GM12878 (cell line): ENCODE results near the gene TBKBP1. TPM values are rescaled to one million over a fixed set of nuclear protein-coding genes. Genes with fewer than 3 reads are reported as not detected.

Experiments
- ATAC-seq: fragments of 200-7000 bp; cut with Tn5 transposase; 3 replicates; pipeline ENCODE4 v1.9.1; 2020; ENCODE audit warnings: mild to moderate bottlenecking, moderate library complexity
- BruUV-seq: library from RNA; stranded (reverse); fragments of 400-500 nt; replicated peaks from 2 replicates; lab custom pipeline; 2021; lab: Mats Ljungman, UMichigan
- CTCF ChIA-PET: fragments of 300-600 bp; sonication (Branson Sonifier 250); formaldehyde crosslinking; extraction: SDS; loops from one replicate; lab custom pipeline; 2021; ENCODE audit warnings: inconsistent platforms; lab: Yijun Ruan, JAX
- POLR2A ChIA-PET: fragments of 350-600 bp; formaldehyde crosslinking; extraction: SDS; loops from one replicate; lab custom pipeline; 2021; ENCODE audit warnings: inconsistent platforms; lab: Charles Lee
- RAD21 ChIA-PET: fragments of 300-600 bp; sonication (Branson Sonifier 250); formaldehyde crosslinking; loops from one replicate; lab custom pipeline; 2023; ENCODE audit warnings: antibody characterized with exemption; ENCODE audit not compliant: unreplicated experiment; lab: Charles Lee
- SMC1A ChIA-PET: fragments of 300-600 bp; sonication (Branson Sonifier 250); formaldehyde crosslinking; loops from one replicate; lab custom pipeline; 2023; ENCODE audit not compliant: unreplicated experiment, uncharacterized antibody; lab: Charles Lee
- DNase-seq: peaks from one replicate; pipeline ENCODE4 v3.0.0-alpha.2; 2011; ENCODE audit warnings: low read depth, low spot score
- FAIRE-seq: peaks from 3 replicates; lab custom pipeline; 2011; peaks lifted over from hg19 to GRCh38; lab: Jason Lieb, UNC
- H2AFZ ChIP-seq: 2 replicates; pipeline ENCODE4 v1.6.0; 2011; ENCODE audit warnings: low read depth, low read length, control low read depth; ENCODE audit not compliant: control insufficient read depth
- H3K27ac ChIP-seq: 2 replicates; pipeline ENCODE4 v1.5.1; 2011; ENCODE audit warnings: control low read depth; ENCODE audit not compliant: control insufficient read depth, insufficient read depth
- H3K27me3 ChIP-seq, 2 experiments: replicated peaks in 1 of 2; 2 replicates each; pipeline versions ENCODE4 v1.6.0 to v1.6.1; 2011; ENCODE audit warnings: low read length in 1 of 2; ENCODE audit not compliant: control insufficient read depth in 2 of 2, insufficient read depth in 2 of 2
- H3K36me3 ChIP-seq, 2 experiments: 2 replicates each; pipeline ENCODE4 v1.5.1; 2011; ENCODE audit warnings: low read length in 1 of 2; ENCODE audit not compliant: control insufficient read depth in 2 of 2, insufficient read depth in 2 of 2
- H3K4me1 ChIP-seq: 2 replicates; pipeline ENCODE4 v1.6.1; 2011; ENCODE audit warnings: mild to moderate bottlenecking, low read length, moderate library complexity, mixed read lengths; ENCODE audit not compliant: control insufficient read depth, insufficient read depth
- H3K4me2 ChIP-seq: 2 replicates; pipeline ENCODE4 v1.6.0; 2011; ENCODE audit warnings: control low read depth; ENCODE audit not compliant: control insufficient read depth, insufficient read depth
- H3K4me3 ChIP-seq: fragments of 200-600 bp; sonication (generic); 2 replicates; pipeline ENCODE4 v1.5.1; 2016
- H3K79me2 ChIP-seq: 2 replicates; pipeline ENCODE4 v1.6.0; 2011; ENCODE audit warnings: low read length; ENCODE audit not compliant: control insufficient read depth, insufficient read depth
- H3K9ac ChIP-seq: 2 replicates; pipeline ENCODE4 v1.8.0; 2011; ENCODE audit warnings: low read length, control low read depth, mixed read lengths; ENCODE audit not compliant: control insufficient read depth, insufficient read depth
- H3K9me3 ChIP-seq: replicated peaks from 3 replicates; pipeline ENCODE4 v1.5.1; 2011; ENCODE audit warnings: mild to moderate bottlenecking, low read length; ENCODE audit not compliant: control insufficient read depth, insufficient read depth
- H4K20me1 ChIP-seq: 2 replicates; pipeline ENCODE4 v1.6.0; 2011; ENCODE audit not compliant: control insufficient read depth, insufficient read depth
- CHD1 ChIP-seq: IDR thresholded peaks from 2 replicates; pipeline ENCODE4 v1.6.1; 2012; ENCODE audit warnings: low read depth, low read length, improper control_type of control experiment
- RELA ChIP-seq: fragments of 450-650 bp; IDR thresholded peaks from 2 replicates; pipeline ENCODE4 v1.8.0; 2014; ENCODE audit warnings: borderline replicate concordance; ENCODE audit not compliant: partially characterized antibody
- SP1 ChIP-seq: IDR thresholded peaks from one replicate; pipeline ENCODE4 v1.6.1; 2011; ENCODE audit warnings: low read depth, low read length
- WGBS: methylation state at CpG from one replicate; pipeline ENCODE4 v1.1.6; 2016; ENCODE audit warnings: low lambda C conversion rate; ENCODE audit not compliant: insufficient replicate concordance, insufficient coverage; ENCODE audit errors: missing lambda C conversion rate; 5-methylcytosine and 5-hydroxymethylcytosine counted together
- in situ Hi-C: fragments of 300-500 bp; cut with MboI; formaldehyde crosslinking; loops from 9 replicates; pipeline ENCODE4 v1.14.3; 2018; ENCODE audit warnings: mixed read lengths
- intact Hi-C: fragments of 100-400 bp; cut with micrococcal nuclease; formaldehyde crosslinking; loops from one replicate; pipeline ENCODE4 v1.14.2; 2022; ENCODE audit not compliant: unreplicated experiment
- polyA plus RNA-seq, 11 experiments: library from polyadenylated mRNA; depleted of rRNA in 4 of 11; unstranded in 6 of 11; stranded (reverse) in 5 of 11; fragments of >200 nt; fragmentation: Nextera tagmentation in 4 of 11; fragmentation: Illumina TruSeq in 1 of 11; extraction: Ambion mirVana in 4 of 11; extraction: Trizol in 1 of 11; gene quantifications; 1 replicate in 1 of 11; 2 replicates in 10 of 11; pipeline versions ENCODE4 v1.2.1 to v1.2.3, GENCODE V29; 2011 to 2016; ENCODE audit warnings: inconsistent platforms in 2 of 11, missing spikeins in 2 of 11, low read depth in 1 of 11
- total RNA-seq, 4 experiments: library from RNA; depleted of rRNA in 3 of 4; stranded (reverse); fragments of >200 nt in 3 of 4; fragmentation: Illumina TruSeq in 1 of 4; extraction: Trizol in 1 of 4; gene quantifications; 2 replicates each; pipeline versions ENCODE4 v1.2.1 to v1.2.3, GENCODE V29; 2013 to 2021
- TF ChIP-seq, protein P1 (sequence below): fragments of 450-650 bp; IDR thresholded peaks from 2 replicates; pipeline ENCODE4 v1.6.1; 2017; ENCODE audit warnings: mild to moderate bottlenecking, moderate library complexity
- TF ChIP-seq, protein P2 (sequence below): IDR thresholded peaks from 2 replicates; pipeline ENCODE4 v1.6.1; 2012; ENCODE audit warnings: low read depth, low read length, improper control_type of control experiment

TBKBP1 gene
- total and polyA plus RNA-seq, 10 of the 15 experiments (the other 5 are each of a cell fraction or from before 2014, with no cell fraction given), result 0.11 to 2.7 (median 0.74) TPM; not detected in 3

DNA sequence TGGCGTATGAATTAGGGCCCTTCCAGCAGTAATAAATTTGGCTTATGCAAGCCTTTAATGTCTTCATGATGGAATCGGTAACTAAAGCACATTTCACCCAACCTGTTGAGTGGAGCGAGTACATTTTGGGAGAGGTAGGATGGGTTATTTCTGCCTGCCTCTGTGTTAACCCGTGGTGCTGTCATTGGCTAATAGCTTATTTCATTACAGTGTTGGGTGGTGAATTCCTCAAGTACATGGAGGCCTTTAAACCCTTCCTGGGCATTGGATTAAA is 17.8 kb upstream of the TBKBP1 start (continued):
- TF ChIP-seq, protein P1, sequence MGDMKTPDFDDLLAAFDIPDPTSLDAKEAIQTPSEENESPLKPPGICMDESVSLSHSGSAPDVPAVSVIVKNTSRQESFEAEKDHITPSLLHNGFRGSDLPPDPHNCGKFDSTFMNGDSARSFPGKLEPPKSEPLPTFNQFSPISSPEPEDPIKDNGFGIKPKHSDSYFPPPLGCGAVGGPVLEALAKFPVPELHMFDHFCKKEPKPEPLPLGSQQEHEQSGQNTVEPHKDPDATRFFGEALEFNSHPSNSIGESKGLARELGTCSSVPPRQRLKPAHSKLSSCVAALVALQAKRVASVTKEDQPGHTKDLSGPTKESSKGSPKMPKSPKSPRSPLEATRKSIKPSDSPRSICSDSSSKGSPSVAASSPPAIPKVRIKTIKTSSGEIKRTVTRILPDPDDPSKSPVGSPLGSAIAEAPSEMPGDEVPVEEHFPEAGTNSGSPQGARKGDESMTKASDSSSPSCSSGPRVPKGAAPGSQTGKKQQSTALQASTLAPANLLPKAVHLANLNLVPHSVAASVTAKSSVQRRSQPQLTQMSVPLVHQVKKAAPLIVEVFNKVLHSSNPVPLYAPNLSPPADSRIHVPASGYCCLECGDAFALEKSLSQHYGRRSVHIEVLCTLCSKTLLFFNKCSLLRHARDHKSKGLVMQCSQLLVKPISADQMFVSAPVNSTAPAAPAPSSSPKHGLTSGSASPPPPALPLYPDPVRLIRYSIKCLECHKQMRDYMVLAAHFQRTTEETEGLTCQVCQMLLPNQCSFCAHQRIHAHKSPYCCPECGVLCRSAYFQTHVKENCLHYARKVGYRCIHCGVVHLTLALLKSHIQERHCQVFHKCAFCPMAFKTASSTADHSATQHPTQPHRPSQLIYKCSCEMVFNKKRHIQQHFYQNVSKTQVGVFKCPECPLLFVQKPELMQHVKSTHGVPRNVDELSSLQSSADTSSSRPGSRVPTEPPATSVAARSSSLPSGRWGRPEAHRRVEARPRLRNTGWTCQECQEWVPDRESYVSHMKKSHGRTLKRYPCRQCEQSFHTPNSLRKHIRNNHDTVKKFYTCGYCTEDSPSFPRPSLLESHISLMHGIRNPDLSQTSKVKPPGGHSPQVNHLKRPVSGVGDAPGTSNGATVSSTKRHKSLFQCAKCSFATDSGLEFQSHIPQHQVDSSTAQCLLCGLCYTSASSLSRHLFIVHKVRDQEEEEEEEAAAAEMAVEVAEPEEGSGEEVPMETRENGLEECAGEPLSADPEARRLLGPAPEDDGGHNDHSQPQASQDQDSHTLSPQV, result no peak
- TF ChIP-seq, all 136 proteins: peak for 0

DNA sequence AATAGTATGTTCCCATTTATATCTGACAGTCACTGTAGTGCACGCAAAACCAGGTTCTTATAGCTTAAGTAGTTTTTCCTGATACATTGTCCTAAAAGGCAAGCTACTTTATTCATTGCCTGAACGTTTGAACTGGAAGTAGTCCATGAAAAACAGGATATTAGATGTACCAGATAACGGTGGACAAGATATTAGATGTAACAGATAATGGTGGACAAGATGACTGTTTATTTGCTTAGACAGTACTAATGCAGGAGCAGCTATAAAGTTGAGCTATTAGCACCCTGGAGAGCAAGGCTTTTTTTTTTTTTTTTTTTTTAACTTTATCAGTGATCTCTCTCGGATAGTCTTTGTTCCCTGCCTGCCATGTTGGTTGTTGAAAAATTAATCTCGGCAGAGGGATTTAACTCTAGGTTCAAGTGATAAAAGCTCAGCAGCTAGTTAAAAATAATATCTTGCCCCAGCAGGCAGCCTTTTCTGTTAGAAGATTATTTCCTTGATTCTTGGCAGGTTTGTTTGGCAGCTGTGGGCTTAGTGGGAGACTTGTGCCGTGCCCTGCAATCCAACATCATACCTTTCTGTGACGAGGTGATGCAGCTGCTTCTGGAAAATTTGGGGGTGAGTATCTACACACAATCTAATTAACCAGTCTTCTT is 17.3 kb upstream of the TBKBP1 start:
- Histone ChIP-seq H3K27ac (no peak overlapping the region), H3K4me3 (no peak overlapping the region), H3K27me3 (no peaks in the 10 kb centered on the region), H3K4me1 (no peaks in the 10 kb centered on the region), H3K9ac (no peak overlapping the region), H3K4me2 (no peak overlapping the region), H3K79me2 (no peaks in the 10 kb centered on the region; the same call in 1 of the 2 replicates), H4K20me1 (no peaks in the 10 kb centered on the region), H3K9me3 (no peaks in the 10 kb centered on the region), H3K36me3 (peaks cover 27 to 61% of the 10 kb centered on the region in 2 experiments), H2AFZ (no peak overlapping the region)
- FAIRE-seq (no peak), DNase-seq (no peak), ATAC-seq (no peak)
- 87% methylated on average over 7 of the region's 7 CpGs for WGBS
- RAD21 ChIA-PET, result interaction anchor here (1.6 kb wide), 1 partner anchor 11 kb away, joined by 5 read pairs; no protein-coding TSS in a partner anchor
- no TSS peak for BruUV-seq
- in situ Hi-C loops (no loop called here), intact Hi-C loops (no loop called here)
- CTCF ChIA-PET, result interaction anchor here (0.8 to 6.1 kb wide), 5 partner anchors 12 to 125 kb away, joined by 3 to 47 read pairs (median 4); no protein-coding TSS in a partner anchor
- TF ChIP-seq, protein P2, sequence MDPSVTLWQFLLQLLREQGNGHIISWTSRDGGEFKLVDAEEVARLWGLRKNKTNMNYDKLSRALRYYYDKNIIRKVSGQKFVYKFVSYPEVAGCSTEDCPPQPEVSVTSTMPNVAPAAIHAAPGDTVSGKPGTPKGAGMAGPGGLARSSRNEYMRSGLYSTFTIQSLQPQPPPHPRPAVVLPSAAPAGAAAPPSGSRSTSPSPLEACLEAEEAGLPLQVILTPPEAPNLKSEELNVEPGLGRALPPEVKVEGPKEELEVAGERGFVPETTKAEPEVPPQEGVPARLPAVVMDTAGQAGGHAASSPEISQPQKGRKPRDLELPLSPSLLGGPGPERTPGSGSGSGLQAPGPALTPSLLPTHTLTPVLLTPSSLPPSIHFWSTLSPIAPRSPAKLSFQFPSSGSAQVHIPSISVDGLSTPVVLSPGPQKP, result no peak
- TF ChIP-seq SP1 (no peak), RELA (no peak), CHD1 (no peak)
- POLR2A ChIA-PET, result interaction anchor here (0.6 kb wide), 3 partner anchors 12 to 1516 kb away, joined by 3 to 8 read pairs (median 4); no protein-coding TSS in a partner anchor
- SMC1A ChIA-PET, result interaction anchor here (1.2 to 1.7 kb wide), 4 partner anchors 13 to 60 kb away, joined by 3 to 6 read pairs (median 3); no protein-coding TSS in a partner anchor
